Vagina (tissue), 2 donors: ENCODE data around the gene PTMA. TPM values are rescaled to one million over a fixed set of nuclear protein-coding genes. Genes with fewer than 3 reads are reported as not detected.
A peak's percentile ranks its signal among the peaks of the same experiment; 100 is the strongest.

ENCODE experiments used
- DNase-seq, 2 donors: peaks; one replicate each; pipeline ENCODE4 v3.0.0-alpha.2; 2017; ENCODE audit errors: extremely low spot score in 2 of 2
- H3K27ac ChIP-seq: fragments of 200-600 bp; sonication (generic); one replicate; pipeline ENCODE4 v1.5.1; 2019
- H3K27me3 ChIP-seq: fragments of 200-600 bp; sonication (generic); one replicate; pipeline ENCODE4 v1.5.1; 2019
- H3K36me3 ChIP-seq, 2 donors: fragments of 200-600 bp; sonication (generic); one replicate each; pipeline ENCODE4 v1.5.1; 2017 to 2019
- H3K4me1 ChIP-seq: fragments of 200-600 bp; sonication (generic); one replicate; pipeline ENCODE4 v1.5.1; 2019
- H3K4me3 ChIP-seq, 2 donors: fragments of 200-600 bp; sonication (generic); 1 replicate in 1 of 2; 2 replicates in 1 of 2; pipeline ENCODE4 v1.5.1; 2016 to 2019
- H3K9me3 ChIP-seq: fragments of 200-600 bp; sonication (generic); one replicate; pipeline ENCODE4 v1.5.1; 2019
- CTCF ChIP-seq, 3 experiments: fragments of 450-650 bp in 2 of 3; fragments of 200-600 bp in 1 of 3; sonication (generic) in 1 of 3; IDR thresholded peaks; one replicate each; pipeline ENCODE4 v1.5.1; 2017 to 2019; ENCODE audit warnings: antibody characterized with exemption in 3 of 3, mild to moderate bottlenecking in 2 of 3, moderate library complexity in 2 of 3
- POLR2A ChIP-seq, 2 donors: fragments of 450-650 bp; IDR thresholded peaks; one replicate each; pipeline ENCODE4 v1.6.1; 2017; ENCODE audit warnings: antibody characterized with exemption in 2 of 2, mild to moderate bottlenecking in 2 of 2, moderate library complexity in 2 of 2
- POLR2AphosphoS5 ChIP-seq, 2 donors: sonication (generic); formaldehyde crosslinking; IDR thresholded peaks; one replicate each; pipeline ENCODE4 v1.9.0; 2017; ENCODE audit warnings: antibody characterized with exemption in 2 of 2, mild to moderate bottlenecking in 2 of 2, low read depth in 1 of 2; ENCODE audit not compliant: insufficient read depth in 1 of 2
- intact Hi-C: fragments of 100-400 bp; cut with DNase I; formaldehyde crosslinking; loops from one replicate; pipeline ENCODE4 v1.15.1; 2023
- total RNA-seq: library from RNA; depleted of rRNA; stranded (reverse); fragments of >200 nt; gene quantifications from one replicate; pipeline ENCODE4 v1.2.3, GENCODE V29; 2016

The PTMA gene
- total RNA-seq, 1 donor from 2014 or later: 536 TPM

DNA sequence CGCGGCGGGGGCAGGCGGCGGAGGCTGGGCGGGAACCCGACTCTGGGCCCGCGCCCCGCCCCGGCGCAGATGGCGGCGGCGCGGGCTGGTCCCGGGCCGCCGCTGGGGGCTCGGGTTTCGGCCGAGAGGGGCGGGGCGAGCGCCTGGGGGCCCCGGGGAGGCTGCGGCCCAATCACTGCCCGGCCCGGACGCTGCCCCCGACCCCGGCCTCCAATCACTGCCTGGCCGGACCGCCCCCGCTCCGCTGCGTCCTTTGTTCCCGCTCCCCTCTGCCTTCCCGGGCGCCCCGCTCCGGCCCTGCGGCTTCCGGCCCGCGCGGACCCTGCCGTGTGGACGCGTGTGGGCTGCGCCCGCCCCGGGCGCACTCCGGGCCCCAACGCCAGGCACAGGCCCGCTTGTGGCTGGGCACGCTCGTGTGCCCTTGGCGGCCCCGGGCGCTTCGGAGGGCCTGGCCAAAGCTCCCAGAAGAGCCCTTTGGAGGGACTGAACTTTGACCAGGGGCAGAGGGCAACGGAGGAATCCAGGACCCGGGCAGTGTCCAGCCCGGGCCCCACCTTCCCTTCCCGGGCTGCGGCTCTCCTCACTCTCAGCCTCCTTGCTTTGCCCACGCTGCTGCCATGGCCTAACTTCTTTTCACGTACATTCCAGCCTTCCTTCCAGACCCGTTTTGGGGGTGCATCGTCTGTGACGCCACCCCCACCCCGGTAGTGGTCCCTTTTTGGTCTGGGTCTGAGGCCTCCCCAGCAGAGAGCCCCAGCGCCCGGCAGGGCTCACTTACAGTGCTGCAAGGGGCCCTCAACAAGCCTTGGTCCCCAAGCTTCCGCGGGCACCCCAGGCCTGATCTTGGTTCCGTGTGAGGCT lies 27.1 kb upstream of the PTMA start:
- H3K4me1 ChIP-seq: peaks cover 19% of the 10 kb centered on the region
- H3K27ac ChIP-seq: peak overlapping the region; percentile 95
- no peak for DNase-seq
- no peaks in the 10 kb centered on the region for H3K9me3 ChIP-seq
- TF ChIP-seq POLR2A (IDR thresholded peaks at IDR 0.05): peak in 1 of 2 donors; percentile 26
- TF ChIP-seq POLR2AphosphoS5 (IDR thresholded peaks at IDR 0.05; ENCODE audit: insufficient read depth in 1 of 2, low read depth in 1 of 2): peak in 1 of 2 donors; percentile 45
- TF ChIP-seq CTCF (IDR thresholded peaks at IDR 0.05): no peak
- peak overlapping the region; percentile 54 to 61 for H3K4me3 ChIP-seq
- intact Hi-C loops: loop anchor here (1.0 kb wide), 1 partner anchor 29 kb away; no protein-coding TSS in a partner anchor
- H3K36me3 ChIP-seq: no peaks in the 10 kb centered on the region
- no peaks in the 10 kb centered on the region for H3K27me3 ChIP-seq

DNA sequence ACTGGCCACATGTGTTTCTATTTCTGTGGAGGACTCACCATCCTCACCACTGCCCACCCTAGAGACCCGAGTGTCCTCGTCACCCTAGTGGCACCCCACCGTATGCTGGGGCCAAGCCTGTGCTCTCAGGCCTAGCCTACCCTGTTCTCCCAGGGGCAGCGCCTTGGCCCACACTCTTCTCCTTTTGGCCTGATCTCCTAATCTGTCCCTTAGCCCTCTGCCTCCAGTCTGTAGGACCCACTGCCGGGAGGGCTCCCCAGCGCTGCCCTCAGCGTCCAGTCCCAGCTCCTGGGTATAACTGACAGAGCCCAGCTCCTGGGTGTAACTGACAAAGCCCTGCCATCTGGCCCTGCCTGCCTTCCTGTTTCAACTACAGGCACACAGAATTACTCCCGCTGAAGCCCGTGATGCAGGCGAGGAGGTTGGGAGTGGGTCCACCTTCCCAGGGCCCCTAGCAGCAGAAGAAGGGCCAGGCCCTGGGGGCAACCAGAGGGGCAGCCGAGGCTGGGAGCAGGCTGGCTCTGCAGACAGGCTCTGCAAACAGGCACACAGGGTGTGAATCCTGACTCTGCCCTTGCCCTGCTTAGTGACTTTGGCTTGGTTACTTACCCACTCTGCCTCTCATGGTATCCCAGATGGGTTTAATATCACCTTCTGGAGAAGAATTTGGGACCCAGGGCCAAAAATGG lies 25.6 kb upstream of the PTMA start:
- H3K4me1 ChIP-seq: peaks cover 19% of the 10 kb centered on the region
- H3K4me3 ChIP-seq: no peak overlapping the region
- no peaks in the 10 kb centered on the region for H3K36me3 ChIP-seq
- intact Hi-C loops: no loop called here
- H3K9me3 ChIP-seq: no peaks in the 10 kb centered on the region
- H3K27ac ChIP-seq: no peak overlapping the region
- DNase-seq: no peak
- no peaks in the 10 kb centered on the region for H3K27me3 ChIP-seq
- TF ChIP-seq CTCF (IDR thresholded peaks at IDR 0.05) (no peak), POLR2A (IDR thresholded peaks at IDR 0.05) (no peak), POLR2AphosphoS5 (IDR thresholded peaks at IDR 0.05; ENCODE audit: insufficient read depth in 1 of 2, low read depth in 1 of 2) (no peak)

GRCh38 chr2:231683292-231684235 lies 24.8 kb upstream of the PTMA start:
- intact Hi-C loops: no loop called here
- no peak for DNase-seq
- no peaks in the 10 kb centered on the region for H3K27me3 ChIP-seq
- H3K4me1 ChIP-seq: peaks cover 19% of the 10 kb centered on the region
- no peak overlapping the region for H3K4me3 ChIP-seq
- H3K27ac ChIP-seq: no peak overlapping the region
- TF ChIP-seq POLR2A (IDR thresholded peaks at IDR 0.05) (no peak), POLR2AphosphoS5 (IDR thresholded peaks at IDR 0.05; ENCODE audit: insufficient read depth in 1 of 2, low read depth in 1 of 2) (no peak), CTCF (IDR thresholded peaks at IDR 0.05) (no peak)
- H3K36me3 ChIP-seq: no peaks in the 10 kb centered on the region
- H3K9me3 ChIP-seq: no peaks in the 10 kb centered on the region

- intact Hi-C loops: no loop called here
- Histone ChIP-seq H3K27ac (no peak overlapping the region), H3K36me3 (no peaks in the 10 kb centered on the region)
Observed at GRCh38 chr2:231684314-231685223, 23.8 kb upstream of the PTMA start.

More at GRCh38 chr2:231684314-231685223, 23.8 kb upstream of the PTMA start:
- Histone ChIP-seq H3K27me3 (no peaks in the 10 kb centered on the region), H3K4me3 (no peak overlapping the region), H3K4me1 (peaks cover 19% of the 10 kb centered on the region), H3K9me3 (no peaks in the 10 kb centered on the region)
- DNase-seq: no peak
- TF ChIP-seq CTCF (IDR thresholded peaks at IDR 0.05): no peak
- no peak for TF ChIP-seq POLR2AphosphoS5 (IDR thresholded peaks at IDR 0.05; ENCODE audit: insufficient read depth in 1 of 2, low read depth in 1 of 2)
- no peak for TF ChIP-seq POLR2A (IDR thresholded peaks at IDR 0.05)
